ENCODE measurements around the gene TMPRSS9.

TMPRSS9 gene

DNA sequence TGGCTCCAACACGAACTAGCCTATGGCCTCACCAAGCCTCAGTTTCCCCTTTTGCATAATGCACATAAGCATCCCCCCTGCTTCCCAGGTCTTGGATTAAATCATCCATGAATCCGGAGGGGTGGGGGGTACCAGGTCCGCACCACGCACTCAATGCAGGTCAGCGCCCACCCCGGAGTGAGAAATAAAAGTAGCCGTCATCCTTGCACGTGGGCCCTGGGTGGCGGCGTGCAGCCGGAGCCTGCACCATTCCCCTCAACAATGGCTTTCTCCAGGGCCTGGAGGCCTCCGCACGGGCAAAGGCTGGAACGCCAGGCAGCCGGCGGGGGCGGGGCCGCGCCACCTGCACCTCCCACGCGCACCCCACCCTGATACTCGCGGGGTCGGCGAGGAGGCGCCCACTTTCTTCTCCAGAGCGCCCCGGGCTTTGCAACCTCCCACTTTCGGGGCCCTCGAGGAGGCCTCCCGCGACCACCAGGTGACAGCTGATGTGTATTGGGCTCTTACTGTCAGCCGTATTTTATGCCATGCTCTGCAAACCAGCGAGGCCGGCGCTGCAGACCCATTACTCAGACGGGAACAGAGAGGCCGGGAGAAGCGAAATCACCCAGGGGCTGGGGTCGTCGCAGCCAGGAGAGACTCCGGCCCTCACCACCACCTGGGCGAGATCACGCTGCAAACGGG lies 115.1 kb downstream of the TMPRSS9 start (continued):
- no peak; the same call in 1 of the 2 replicates for TF ChIP-seq ZNF341 (tag by site-specific recombination; IDR thresholded peaks at IDR 0.05; ENCODE audit: low read depth)
- no peak for TF ChIP-seq ZNF433 (tag by site-specific recombination; IDR thresholded peaks at IDR 0.05; ENCODE audit: low read depth)
- peak; percentile 82 for TF ChIP-seq ZNF391 (tag by site-specific recombination; IDR thresholded peaks at IDR 0.05; ENCODE audit: borderline replicate concordance, low read depth)
- TF ChIP-seq, protein P1, sequence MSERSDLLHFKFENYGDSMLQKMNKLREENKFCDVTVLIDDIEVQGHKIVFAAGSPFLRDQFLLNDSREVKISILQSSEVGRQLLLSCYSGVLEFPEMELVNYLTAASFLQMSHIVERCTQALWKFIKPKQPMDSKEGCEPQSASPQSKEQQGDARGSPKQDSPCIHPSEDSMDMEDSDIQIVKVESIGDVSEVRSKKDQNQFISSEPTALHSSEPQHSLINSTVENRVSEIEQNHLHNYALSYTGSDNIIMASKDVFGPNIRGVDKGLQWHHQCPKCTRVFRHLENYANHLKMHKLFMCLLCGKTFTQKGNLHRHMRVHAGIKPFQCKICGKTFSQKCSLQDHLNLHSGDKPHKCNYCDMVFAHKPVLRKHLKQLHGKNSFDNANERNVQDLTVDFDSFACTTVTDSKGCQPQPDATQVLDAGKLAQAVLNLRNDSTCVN (tag by site-specific recombination; optimal IDR thresholded peaks at IDR 0.05) = peak; percentile 77
- TF ChIP-seq ZNF24 (tag by site-specific recombination; IDR thresholded peaks at IDR 0.05) = peak; percentile 91
- TF ChIP-seq ZFHX2 (tag by site-specific recombination; conservative IDR thresholded peaks at IDR 0.05) = peak; percentile 91
- no peak for TF ChIP-seq ZNF404 (tag by site-specific recombination; IDR thresholded peaks at IDR 0.05)
- TF ChIP-seq ZNF791 (tag by site-specific recombination; IDR thresholded peaks at IDR 0.05) = no peak
- peak; percentile 75; the same call in 1 of the 2 replicates for TF ChIP-seq ZXDB (tag by site-specific recombination; IDR thresholded peaks at IDR 0.05)
- TF ChIP-seq GLI4 (tag by site-specific recombination; IDR thresholded peaks at IDR 0.05) = peak; percentile 90
- TF ChIP-seq ZSCAN23 (tag by site-specific recombination; IDR thresholded peaks at IDR 0.05) = peak; percentile 93
- TF ChIP-seq SP3 (tag by site-specific recombination; IDR thresholded peaks at IDR 0.05) = no peak
- 0 out of 2 replicates have a peak, but pooled peaks have one; percentile 63 for TF ChIP-seq ZNF184 (tag by site-specific recombination; IDR thresholded peaks at IDR 0.05)
- TF ChIP-seq, protein P2, sequence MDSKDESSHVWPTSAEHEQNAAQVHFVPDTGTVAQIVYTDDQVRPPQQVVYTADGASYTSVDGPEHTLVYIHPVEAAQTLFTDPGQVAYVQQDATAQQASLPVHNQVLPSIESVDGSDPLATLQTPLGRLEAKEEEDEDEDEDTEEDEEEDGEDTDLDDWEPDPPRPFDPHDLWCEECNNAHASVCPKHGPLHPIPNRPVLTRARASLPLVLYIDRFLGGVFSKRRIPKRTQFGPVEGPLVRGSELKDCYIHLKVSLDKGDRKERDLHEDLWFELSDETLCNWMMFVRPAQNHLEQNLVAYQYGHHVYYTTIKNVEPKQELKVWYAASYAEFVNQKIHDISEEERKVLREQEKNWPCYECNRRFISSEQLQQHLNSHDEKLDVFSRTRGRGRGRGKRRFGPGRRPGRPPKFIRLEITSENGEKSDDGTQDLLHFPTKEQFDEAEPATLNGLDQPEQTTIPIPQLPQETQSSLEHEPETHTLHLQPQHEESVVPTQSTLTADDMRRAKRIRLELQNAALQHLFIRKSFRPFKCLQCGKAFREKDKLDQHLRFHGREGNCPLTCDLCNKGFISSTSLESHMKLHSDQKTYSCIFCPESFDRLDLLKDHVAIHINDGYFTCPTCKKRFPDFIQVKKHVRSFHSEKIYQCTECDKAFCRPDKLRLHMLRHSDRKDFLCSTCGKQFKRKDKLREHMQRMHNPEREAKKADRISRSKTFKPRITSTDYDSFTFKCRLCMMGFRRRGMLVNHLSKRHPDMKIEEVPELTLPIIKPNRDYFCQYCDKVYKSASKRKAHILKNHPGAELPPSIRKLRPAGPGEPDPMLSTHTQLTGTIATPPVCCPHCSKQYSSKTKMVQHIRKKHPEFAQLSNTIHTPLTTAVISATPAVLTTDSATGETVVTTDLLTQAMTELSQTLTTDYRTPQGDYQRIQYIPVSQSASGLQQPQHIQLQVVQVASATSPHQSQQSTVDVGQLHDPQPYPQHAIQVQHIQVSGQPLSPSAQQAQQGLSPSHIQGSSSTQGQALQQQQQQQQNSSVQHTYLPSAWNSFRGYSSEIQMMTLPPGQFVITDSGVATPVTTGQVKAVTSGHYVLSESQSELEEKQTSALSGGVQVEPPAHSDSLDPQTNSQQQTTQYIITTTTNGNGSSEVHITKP (tag by site-specific recombination; IDR thresholded peaks at IDR 0.05) = peak; percentile 48; the same call in 1 of the 2 replicates
- no peak for TF ChIP-seq ZNF175 (tag by site-specific recombination; IDR thresholded peaks at IDR 0.05)
- TF ChIP-seq ZNF324 (tag by site-specific recombination; IDR thresholded peaks at IDR 0.05) = peak; percentile 75; the same call in 1 of the 2 replicates
- TF ChIP-seq, protein P3, sequence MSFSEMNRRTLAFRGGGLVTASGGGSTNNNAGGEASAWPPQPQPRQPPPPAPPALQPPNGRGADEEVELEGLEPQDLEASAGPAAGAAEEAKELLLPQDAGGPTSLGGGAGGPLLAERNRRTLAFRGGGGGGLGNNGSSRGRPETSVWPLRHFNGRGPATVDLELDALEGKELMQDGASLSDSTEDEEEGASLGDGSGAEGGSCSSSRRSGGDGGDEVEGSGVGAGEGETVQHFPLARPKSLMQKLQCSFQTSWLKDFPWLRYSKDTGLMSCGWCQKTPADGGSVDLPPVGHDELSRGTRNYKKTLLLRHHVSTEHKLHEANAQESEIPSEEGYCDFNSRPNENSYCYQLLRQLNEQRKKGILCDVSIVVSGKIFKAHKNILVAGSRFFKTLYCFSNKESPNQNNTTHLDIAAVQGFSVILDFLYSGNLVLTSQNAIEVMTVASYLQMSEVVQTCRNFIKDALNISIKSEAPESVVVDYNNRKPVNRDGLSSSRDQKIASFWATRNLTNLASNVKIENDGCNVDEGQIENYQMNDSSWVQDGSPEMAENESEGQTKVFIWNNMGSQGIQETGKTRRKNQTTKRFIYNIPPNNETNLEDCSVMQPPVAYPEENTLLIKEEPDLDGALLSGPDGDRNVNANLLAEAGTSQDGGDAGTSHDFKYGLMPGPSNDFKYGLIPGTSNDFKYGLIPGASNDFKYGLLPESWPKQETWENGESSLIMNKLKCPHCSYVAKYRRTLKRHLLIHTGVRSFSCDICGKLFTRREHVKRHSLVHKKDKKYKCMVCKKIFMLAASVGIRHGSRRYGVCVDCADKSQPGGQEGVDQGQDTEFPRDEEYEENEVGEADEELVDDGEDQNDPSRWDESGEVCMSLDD (tag by site-specific recombination; IDR thresholded peaks at IDR 0.05) = peak; percentile 83
- TF ChIP-seq, protein P4, sequence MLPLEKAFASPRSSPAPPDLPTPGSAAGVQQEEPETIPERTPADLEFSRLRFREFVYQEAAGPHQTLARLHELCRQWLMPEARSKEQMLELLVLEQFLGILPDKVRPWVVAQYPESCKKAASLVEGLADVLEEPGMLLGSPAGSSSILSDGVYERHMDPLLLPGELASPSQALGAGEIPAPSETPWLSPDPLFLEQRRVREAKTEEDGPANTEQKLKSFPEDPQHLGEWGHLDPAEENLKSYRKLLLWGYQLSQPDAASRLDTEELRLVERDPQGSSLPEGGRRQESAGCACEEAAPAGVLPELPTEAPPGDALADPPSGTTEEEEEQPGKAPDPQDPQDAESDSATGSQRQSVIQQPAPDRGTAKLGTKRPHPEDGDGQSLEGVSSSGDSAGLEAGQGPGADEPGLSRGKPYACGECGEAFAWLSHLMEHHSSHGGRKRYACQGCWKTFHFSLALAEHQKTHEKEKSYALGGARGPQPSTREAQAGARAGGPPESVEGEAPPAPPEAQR (tag by site-specific recombination; IDR thresholded peaks at IDR 0.05) = 0 out of 2 replicates have a peak, but pooled peaks have one; percentile 19
- peak; percentile 66; the same call in 1 of the 2 replicates for TF ChIP-seq BCL11B (tag by site-specific recombination; IDR thresholded peaks at IDR 0.05; ENCODE audit: low read depth)
- TF ChIP-seq KLF8 (tag by site-specific recombination; IDR thresholded peaks at IDR 0.05) = peak; percentile 70
- no peak; the same call in 1 of the 2 replicates for TF ChIP-seq ZNF223 (tag by site-specific recombination; IDR thresholded peaks at IDR 0.05)
- TF ChIP-seq ZSCAN30 (tag by site-specific recombination; IDR thresholded peaks at IDR 0.05) = peak; percentile 94
- peak; percentile 36; the same call in 1 of the 2 replicates for TF ChIP-seq ZNF785 (tag by site-specific recombination; IDR thresholded peaks at IDR 0.05)
- TF ChIP-seq ZNF10 (tag by site-specific recombination; IDR thresholded peaks at IDR 0.05) = peak; percentile 8; the same call in 1 of the 2 replicates
- TF ChIP-seq, protein P5, sequence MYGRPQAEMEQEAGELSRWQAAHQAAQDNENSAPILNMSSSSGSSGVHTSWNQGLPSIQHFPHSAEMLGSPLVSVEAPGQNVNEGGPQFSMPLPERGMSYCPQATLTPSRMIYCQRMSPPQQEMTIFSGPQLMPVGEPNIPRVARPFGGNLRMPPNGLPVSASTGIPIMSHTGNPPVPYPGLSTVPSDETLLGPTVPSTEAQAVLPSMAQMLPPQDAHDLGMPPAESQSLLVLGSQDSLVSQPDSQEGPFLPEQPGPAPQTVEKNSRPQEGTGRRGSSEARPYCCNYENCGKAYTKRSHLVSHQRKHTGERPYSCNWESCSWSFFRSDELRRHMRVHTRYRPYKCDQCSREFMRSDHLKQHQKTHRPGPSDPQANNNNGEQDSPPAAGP (tag by site-specific recombination; IDR thresholded peaks at IDR 0.05) = peak; percentile 88
- peak; percentile 71; the same call in 1 of the 2 replicates for TF ChIP-seq ZNF610 (tag by site-specific recombination; IDR thresholded peaks at IDR 0.05; ENCODE audit: borderline replicate concordance)
- TF ChIP-seq ZSCAN16 (tag by site-specific recombination; IDR thresholded peaks at IDR 0.05) = peak; percentile 97
- TF ChIP-seq KLF1 (tag by site-specific recombination; IDR thresholded peaks at IDR 0.05) = peak; percentile 67
- TF ChIP-seq ZBTB7A (tag by site-specific recombination; IDR thresholded peaks at IDR 0.05; ENCODE audit: low read depth) = peak; percentile 99
- TF ChIP-seq ZFP69B (tag by site-specific recombination; IDR thresholded peaks at IDR 0.05) = 0 out of 2 replicates have a peak, but pooled peaks have one; percentile 20
- TF ChIP-seq ZNF248 (tag by site-specific recombination; IDR thresholded peaks at IDR 0.05) = no peak

Data from HEK293 (cell line).